ENCODE measurements around the gene MACF1. TPM values are rescaled to one million over a fixed set of nuclear protein-coding genes. Genes with fewer than 3 reads are reported as not detected.

Gene MACF1
- total and polyA plus RNA-seq, 9 donors: 198 to 352 (median 263) TPM

- H3K4me1 ChIP-seq (ENCODE audit: control insufficient read depth, insufficient read depth, low read length): peaks cover 34% of the 10 kb centered on the region
- H3K27ac ChIP-seq (ENCODE audit: low read length): no peak overlapping the region
These were observed 26.8 kb upstream of the MACF1 start for GRCh38 chr1:39177706-39178105.

GRCh38 chr1:39178541-39179431 lies 25.7 kb upstream of the MACF1 start:
- Histone ChIP-seq H3K4me3 (ENCODE audit: low read length) (no peak overlapping the region), H3K4me1 (ENCODE audit: control insufficient read depth, insufficient read depth, low read length) (peaks cover 29% of the 10 kb centered on the region), H3K36me3 (ENCODE audit: control insufficient read depth, insufficient read depth, low read length) (peaks cover 3% of the 10 kb centered on the region), H3K9me3 (replicated peaks; ENCODE audit: control insufficient read depth, low read depth, low read length) (peaks cover 2% of the 10 kb centered on the region), H3K27me3 (ENCODE audit: control insufficient read depth, insufficient read depth, low read length) (no peaks in the 10 kb centered on the region), H3K27ac (ENCODE audit: low read length) (peak overlapping the region; percentile 63)
- WGBS (ENCODE audit: insufficient coverage): 65% methylated on average over 3 of the region's 6 CpGs
- peak; percentile 40 for DNase-seq

More at GRCh38 chr1:39177706-39178105, 26.8 kb upstream of the MACF1 start:
- no peaks in the 10 kb centered on the region for H3K27me3 ChIP-seq (ENCODE audit: control insufficient read depth, insufficient read depth, low read length)
- no peak overlapping the region for H3K4me3 ChIP-seq (ENCODE audit: low read length)
- H3K36me3 ChIP-seq (ENCODE audit: control insufficient read depth, insufficient read depth, low read length): peaks cover 3% of the 10 kb centered on the region
- no peak for DNase-seq
- peaks cover 2% of the 10 kb centered on the region for H3K9me3 ChIP-seq (replicated peaks; ENCODE audit: control insufficient read depth, low read depth, low read length)
- WGBS (ENCODE audit: insufficient coverage): no CpG with 5 or more reads among the region's 3 CpGs

DNA sequence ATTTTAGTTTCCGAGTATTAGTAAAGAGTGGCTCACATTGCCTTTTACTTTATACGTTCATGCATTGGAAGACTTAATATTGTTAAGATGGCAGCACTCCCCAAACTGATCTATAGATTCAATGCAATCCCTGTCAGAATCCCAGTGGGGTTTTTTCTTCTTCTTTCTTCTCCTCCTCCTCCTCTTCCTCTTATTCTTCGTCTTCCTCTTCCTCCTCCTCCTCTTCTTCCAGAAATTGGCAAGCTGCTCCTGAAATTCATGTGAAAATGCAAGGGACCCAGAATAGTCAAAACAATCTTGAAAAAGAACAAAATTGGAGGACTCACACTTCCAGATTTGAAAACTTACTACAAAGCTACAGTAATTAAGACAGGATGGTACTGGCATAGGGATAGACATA lies 23.2 kb upstream of the MACF1 start:
- H3K9me3 ChIP-seq (replicated peaks; ENCODE audit: control insufficient read depth, low read depth, low read length): peaks cover 2% of the 10 kb centered on the region
- peaks cover 35% of the 10 kb centered on the region for H3K4me1 ChIP-seq (ENCODE audit: control insufficient read depth, insufficient read depth, low read length)
- H3K4me3 ChIP-seq (ENCODE audit: low read length): no peak overlapping the region
- no CpG with 5 or more reads among the region's 3 CpGs for WGBS (ENCODE audit: insufficient coverage)
- H3K27me3 ChIP-seq (ENCODE audit: control insufficient read depth, insufficient read depth, low read length): no peaks in the 10 kb centered on the region
- no peak overlapping the region for H3K27ac ChIP-seq (ENCODE audit: low read length)
- peaks cover 3% of the 10 kb centered on the region for H3K36me3 ChIP-seq (ENCODE audit: control insufficient read depth, insufficient read depth, low read length)
- DNase-seq: no peak

- no CpG with 5 or more reads among the region's 2 CpGs for WGBS (ENCODE audit: insufficient coverage)
- H3K9me3 ChIP-seq (replicated peaks; ENCODE audit: control insufficient read depth, low read depth, low read length): peaks cover 2% of the 10 kb centered on the region
- peaks cover 25% of the 10 kb centered on the region for H3K4me1 ChIP-seq (ENCODE audit: control insufficient read depth, insufficient read depth, low read length)
- no peak overlapping the region for H3K4me3 ChIP-seq (ENCODE audit: low read length)
- DNase-seq: no peak
- H3K27me3 ChIP-seq (ENCODE audit: control insufficient read depth, insufficient read depth, low read length): no peaks in the 10 kb centered on the region
- no peak overlapping the region for H3K27ac ChIP-seq (ENCODE audit: low read length)
- peaks cover 3% of the 10 kb centered on the region for H3K36me3 ChIP-seq (ENCODE audit: control insufficient read depth, insufficient read depth, low read length)
These were observed 21.7 kb upstream of the MACF1 start for GRCh38 chr1:39182804-39183203.

GRCh38 chr1:39183503-39184353 lies 20.8 kb upstream of the MACF1 start:
- H3K27ac ChIP-seq (ENCODE audit: low read length): peak overlapping the region; percentile 79

GRCh38 chr1:39184354-39184818 lies 20.1 kb upstream of the MACF1 start:
- Histone ChIP-seq H3K9me3 (replicated peaks; ENCODE audit: control insufficient read depth, low read depth, low read length) (peaks cover 2% of the 10 kb centered on the region), H3K27ac (ENCODE audit: low read length) (peak overlapping the region; percentile 72), H3K27me3 (ENCODE audit: control insufficient read depth, insufficient read depth, low read length) (no peaks in the 10 kb centered on the region), H3K4me3 (ENCODE audit: low read length) (no peak overlapping the region), H3K36me3 (ENCODE audit: control insufficient read depth, insufficient read depth, low read length) (peaks cover 3% of the 10 kb centered on the region), H3K4me1 (ENCODE audit: control insufficient read depth, insufficient read depth, low read length) (peaks cover 18% of the 10 kb centered on the region)
- no peak for DNase-seq
- WGBS (ENCODE audit: insufficient coverage): 100% methylated on average over 2 of the region's 3 CpGs

More at GRCh38 chr1:39183503-39184353, 20.8 kb upstream of the MACF1 start:
- Histone ChIP-seq H3K9me3 (replicated peaks; ENCODE audit: control insufficient read depth, low read depth, low read length) (peaks cover 2% of the 10 kb centered on the region), H3K4me3 (ENCODE audit: low read length) (no peak overlapping the region), H3K4me1 (ENCODE audit: control insufficient read depth, insufficient read depth, low read length) (peaks cover 21% of the 10 kb centered on the region), H3K27me3 (ENCODE audit: control insufficient read depth, insufficient read depth, low read length) (no peaks in the 10 kb centered on the region), H3K36me3 (ENCODE audit: control insufficient read depth, insufficient read depth, low read length) (peaks cover 3% of the 10 kb centered on the region)
- 67% methylated on average over 2 of the region's 4 CpGs for WGBS (ENCODE audit: insufficient coverage)
- peak; percentile 78 for DNase-seq

DNA sequence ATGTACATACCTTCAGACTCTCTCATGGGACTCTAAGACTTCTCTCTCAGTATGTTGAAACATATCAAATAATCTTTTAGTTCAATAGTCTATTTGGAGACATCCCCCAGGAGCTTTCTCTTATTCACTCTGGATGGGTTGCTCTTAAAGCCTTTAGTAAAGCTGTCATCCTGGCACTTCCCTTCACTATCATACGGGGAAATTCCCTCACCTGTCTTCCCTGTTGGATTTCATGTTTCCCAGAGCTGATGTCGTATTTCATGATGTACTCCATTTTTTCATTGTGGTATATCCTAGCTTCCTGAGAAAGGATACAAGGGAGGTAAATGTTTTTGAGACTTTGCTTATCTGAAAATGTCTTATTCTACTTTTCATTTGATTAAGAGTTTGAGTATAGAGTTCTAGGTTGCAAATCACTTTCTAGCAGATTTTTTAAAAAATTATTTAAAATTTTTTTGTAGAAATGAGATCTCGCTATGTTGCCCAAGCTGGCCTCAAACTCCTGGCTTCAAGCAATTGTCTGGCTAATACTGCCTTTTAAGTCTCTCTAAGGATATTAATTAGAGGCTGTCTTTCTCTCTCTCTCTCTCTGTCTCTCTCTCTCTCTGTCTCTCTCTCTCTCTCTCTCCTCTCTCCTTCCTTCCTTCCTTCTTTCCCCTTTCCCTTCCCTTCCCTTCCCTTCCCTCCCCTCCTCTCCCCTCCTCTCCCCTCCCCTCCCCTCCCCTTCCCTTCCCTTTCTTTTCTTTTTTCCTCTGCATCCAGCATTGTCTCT lies 17.0 kb upstream of the MACF1 start:
- peaks cover 2% of the 10 kb centered on the region for H3K9me3 ChIP-seq (replicated peaks; ENCODE audit: control insufficient read depth, low read depth, low read length)
- no peak overlapping the region for H3K4me3 ChIP-seq (ENCODE audit: low read length)
- no peaks in the 10 kb centered on the region for H3K36me3 ChIP-seq (ENCODE audit: control insufficient read depth, insufficient read depth, low read length)
- no peak overlapping the region for H3K27ac ChIP-seq (ENCODE audit: low read length)
- DNase-seq: no peak
- no peaks in the 10 kb centered on the region for H3K27me3 ChIP-seq (ENCODE audit: control insufficient read depth, insufficient read depth, low read length)
- H3K4me1 ChIP-seq (ENCODE audit: control insufficient read depth, insufficient read depth, low read length): peaks cover 21% of the 10 kb centered on the region
- WGBS (ENCODE audit: insufficient coverage): no CpG with 5 or more reads among the region's 3 CpGs

GRCh38 chr1:39189592-39190041 lies 14.9 kb upstream of the MACF1 start:
- Histone ChIP-seq H3K9me3 (replicated peaks; ENCODE audit: control insufficient read depth, low read depth, low read length) (no peaks in the 10 kb centered on the region), H3K27ac (ENCODE audit: low read length) (no peak overlapping the region), H3K36me3 (ENCODE audit: control insufficient read depth, insufficient read depth, low read length) (no peaks in the 10 kb centered on the region), H3K4me1 (ENCODE audit: control insufficient read depth, insufficient read depth, low read length) (peaks cover 9% of the 10 kb centered on the region), H3K4me3 (ENCODE audit: low read length) (no peak overlapping the region), H3K27me3 (ENCODE audit: control insufficient read depth, insufficient read depth, low read length) (no peaks in the 10 kb centered on the region)
- no peak for DNase-seq
- WGBS (ENCODE audit: insufficient coverage): no CpG with 5 or more reads among the region's 1 CpG

- no CpG with 5 or more reads among the region's 3 CpGs for WGBS (ENCODE audit: insufficient coverage)
- Histone ChIP-seq H3K4me1 (ENCODE audit: control insufficient read depth, insufficient read depth, low read length) (peaks cover 6% of the 10 kb centered on the region), H3K27ac (ENCODE audit: low read length) (no peak overlapping the region), H3K9me3 (replicated peaks; ENCODE audit: control insufficient read depth, low read depth, low read length) (no peaks in the 10 kb centered on the region), H3K36me3 (ENCODE audit: control insufficient read depth, insufficient read depth, low read length) (no peaks in the 10 kb centered on the region), H3K4me3 (ENCODE audit: low read length) (no peak overlapping the region), H3K27me3 (ENCODE audit: control insufficient read depth, insufficient read depth, low read length) (no peaks in the 10 kb centered on the region)
- DNase-seq: no peak
These were observed 14.4 kb upstream of the MACF1 start for GRCh38 chr1:39190096-39190495.
